ENCODE measurements around the gene MBD3L5.
A peak's percentile ranks its signal among the peaks of the same experiment; 100 is the strongest.
"Not testable (repeated sequence)": the region's sequence is repeated elsewhere in the genome, so short reads cannot be mapped to it uniquely, and the experiment has no call there.

The MBD3L5 gene

DNA sequence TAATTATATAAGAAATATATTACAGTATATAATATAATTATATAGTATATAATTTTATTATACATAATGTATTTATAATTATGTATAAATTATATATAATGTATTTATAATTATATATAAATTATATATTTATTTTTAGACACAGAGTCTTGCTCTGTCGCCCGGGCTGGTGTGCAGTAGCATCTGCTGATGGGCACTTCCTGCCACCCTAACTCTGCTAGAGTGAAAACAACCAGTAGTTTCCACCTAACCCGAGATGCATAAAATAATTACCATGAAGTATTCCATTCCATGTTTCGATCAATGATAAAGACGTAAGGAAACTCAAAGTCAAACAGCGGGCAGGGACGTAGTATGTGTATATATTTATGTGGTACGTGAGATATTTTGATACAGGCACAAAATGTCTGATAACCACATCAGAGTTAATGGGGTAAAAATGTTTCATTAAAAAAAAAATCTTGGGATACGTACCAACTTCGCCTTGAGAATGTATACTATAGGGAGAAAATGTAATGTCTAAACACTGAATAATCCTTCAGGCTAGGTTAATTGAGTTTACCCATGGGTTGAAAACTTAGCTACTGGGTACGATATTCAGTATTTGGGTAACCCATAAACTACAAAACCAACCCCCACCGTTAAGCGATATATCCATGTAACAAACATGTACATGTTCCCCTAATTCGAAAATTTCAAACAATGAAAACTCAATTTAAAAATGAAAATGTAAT is 24.4 kb downstream of the MBD3L5 start:
- DNase-seq = not testable (repeated sequence)

DNA sequence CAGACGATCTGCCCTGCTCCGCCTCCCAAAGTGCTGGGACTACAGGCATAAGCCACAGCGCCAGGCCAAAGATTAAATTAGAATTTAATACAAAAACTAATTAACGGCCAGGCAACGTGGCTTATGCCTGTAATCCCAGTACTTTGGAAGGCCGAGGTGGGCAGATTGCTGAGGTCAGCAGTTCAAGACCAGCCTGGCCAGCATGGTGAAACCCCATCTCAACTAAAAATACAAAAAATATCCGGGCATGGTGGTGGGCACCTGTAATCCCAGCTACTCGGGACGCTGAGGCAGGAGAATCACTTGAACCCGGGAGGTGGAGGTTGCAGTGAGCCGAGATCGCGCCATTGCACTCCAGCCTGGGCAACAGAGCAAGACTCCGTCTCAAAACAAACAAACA is 25.3 kb downstream of the MBD3L5 start:
- DNase-seq = not testable (repeated sequence)

DNA sequence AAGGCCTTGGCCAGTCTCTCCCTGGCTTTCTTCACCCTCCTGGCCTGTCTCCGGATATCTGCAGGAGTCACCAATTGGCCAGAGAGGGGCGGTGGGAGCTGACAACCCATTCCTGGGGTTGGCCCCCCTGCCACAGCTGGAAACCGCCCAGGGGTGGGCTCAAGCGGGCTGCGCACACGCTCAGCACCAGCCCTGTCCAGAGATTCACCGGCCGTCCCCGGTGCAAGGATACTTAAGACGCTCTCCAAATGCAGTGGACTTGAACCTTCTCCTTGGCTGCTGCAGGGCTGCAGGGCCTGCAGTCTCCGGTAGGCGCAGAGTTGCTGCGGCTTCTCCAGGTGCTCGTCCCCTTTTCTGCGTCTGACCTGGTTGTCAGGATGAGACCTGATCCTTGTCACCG is 26.0 kb downstream of the MBD3L5 start:
- not testable (repeated sequence) for DNase-seq

DNA sequence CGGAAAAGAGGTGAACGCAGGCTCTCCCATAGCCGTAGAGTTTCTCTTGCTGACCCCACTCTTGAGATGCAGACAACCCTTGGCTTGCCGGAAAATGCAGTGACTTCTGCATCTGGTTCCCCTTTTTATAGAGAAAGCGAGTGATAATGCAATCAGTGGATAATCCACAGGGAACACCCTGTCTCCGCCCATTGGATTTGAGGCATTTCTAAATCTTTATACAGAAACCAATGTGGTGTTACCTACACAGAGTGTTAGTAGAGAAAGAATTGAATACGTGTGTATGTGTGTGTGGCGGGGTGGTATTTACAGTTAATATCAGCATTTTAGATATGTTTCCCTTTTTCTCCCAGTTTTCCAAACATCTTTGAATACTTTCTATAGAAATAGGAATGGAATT is 28.2 kb downstream of the MBD3L5 start, which contains the start of gene MBD3L3:
Gene MBD3L3, minus strand, starts transcription at position 101 of the 400 bp plus-strand sequence. Its CDS starts 71 bp downstream, at position 30.
- not testable (repeated sequence) for DNase-seq

GRCh38 chr19:7059977-7060376 is 29.6 kb downstream of the MBD3L5 start:
- not testable (repeated sequence) for DNase-seq

DNA sequence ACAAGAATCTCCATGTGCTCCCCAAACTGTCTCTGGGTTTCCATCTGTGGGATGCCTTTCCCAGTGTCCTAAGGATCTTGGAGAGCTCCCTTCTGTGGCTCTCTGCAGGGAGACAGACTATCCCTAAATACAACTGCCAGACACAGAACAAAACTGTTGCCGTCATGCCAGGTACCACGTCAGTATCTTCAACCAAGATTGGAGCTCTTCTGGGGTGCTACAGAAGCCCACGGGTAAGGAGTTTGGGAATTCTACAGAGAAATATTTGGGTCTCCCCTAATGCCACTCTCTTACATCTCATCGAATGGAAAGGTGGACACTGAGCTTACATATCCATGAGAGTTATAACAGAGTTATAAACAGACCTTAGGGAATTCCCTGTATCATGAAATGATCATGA is 33.0 kb downstream of the MBD3L5 start:
- no peak for DNase-seq

GRCh38 chr19:7063764-7064418 is 33.5 kb downstream of the MBD3L5 start:
- DNase-seq = no peak

DNA sequence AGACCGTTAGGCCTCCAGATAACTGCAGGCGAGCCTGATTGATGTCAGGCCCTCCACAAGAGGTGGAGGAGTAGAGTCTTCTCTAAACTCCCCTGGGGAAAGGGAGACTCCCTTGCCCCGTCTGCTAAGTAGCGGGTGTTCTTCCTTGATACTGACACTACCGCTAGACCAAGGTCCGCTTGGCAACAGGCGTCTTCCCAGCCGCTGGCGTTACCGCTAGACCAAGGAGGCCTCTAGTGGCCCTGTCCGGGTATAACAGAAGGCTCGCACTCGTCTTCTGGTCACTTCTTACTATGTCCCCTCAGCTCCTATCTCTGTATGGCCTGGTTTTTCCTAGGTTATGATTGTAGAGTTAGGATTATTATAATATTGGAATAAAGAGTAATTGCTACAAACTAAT is 36.7 kb downstream of the MBD3L5 start:
- DNase-seq = not testable (repeated sequence)

- no peak for DNase-seq
These were observed 37.3 kb downstream of the MBD3L5 start for GRCh38 chr19:7067716-7068115.

DNA sequence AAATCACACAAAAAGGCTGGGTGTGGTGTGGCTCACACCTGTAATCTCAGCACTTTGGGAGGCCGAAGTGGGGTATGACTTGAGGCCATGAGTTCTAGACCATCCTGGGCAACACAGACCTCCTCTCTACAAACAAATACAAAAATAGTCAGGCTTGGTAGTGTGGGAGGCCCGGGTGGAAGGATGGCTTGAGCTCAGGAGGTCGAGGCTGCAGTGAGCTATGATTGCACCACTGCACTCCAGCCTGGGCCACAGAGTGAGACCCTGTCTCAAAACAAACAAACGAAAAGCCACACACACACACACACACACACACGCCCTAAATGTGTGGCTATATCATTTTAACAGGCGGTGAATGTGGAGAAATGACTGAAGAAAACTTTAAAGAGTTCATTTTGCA is 38.2 kb downstream of the MBD3L5 start:
- no peak for DNase-seq

DNA sequence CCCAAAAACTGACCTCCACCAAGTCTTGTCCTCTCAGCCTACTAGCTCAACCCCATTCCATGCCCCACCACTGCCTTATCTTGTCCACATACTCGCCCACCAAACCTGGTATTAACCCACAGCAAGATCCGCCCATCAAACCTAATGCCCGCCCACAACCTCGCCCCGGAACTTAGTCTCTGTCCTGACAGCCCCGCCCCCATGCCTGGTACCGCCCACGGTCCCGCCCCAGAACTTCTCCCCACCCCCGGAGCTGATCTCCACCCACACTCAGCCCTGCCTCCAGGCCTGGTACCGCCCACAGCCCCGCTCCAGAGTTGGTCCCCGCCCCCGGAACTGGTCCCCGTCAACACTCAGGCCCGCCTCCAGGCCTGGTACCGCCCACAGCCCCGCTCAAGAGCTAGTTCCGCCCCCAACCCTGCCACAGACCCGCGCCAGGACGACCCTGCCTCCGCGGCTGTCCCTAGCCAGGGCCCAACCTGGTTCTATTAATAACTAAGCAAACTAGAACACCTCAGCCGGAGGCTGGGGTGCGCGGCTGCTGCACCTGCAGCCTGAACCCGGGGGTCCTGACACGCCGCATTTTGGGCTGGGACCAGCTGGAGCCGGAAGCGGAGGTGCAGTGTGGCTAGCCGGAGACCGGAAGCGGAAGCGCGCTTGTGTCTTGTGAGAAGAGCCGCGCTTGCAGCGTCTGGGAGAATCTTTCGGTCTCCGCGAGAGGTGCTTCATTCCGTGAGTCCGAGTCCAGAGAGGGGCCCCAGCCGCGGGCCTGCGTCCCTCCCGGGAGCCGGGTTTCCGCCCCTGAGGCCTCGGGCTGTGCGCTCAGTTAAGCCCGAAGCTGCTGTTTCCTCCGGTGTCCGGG is 38.9 kb downstream of the MBD3L5 start, which contains the start of gene ZNF557:
Gene ZNF557, plus strand, starts transcription at position 662 of the 862 bp plus-strand sequence. CDS start 5,372 bp downstream, outside the sequence.
- peak; percentile 58 for DNase-seq

GRCh38 chr19:7069904-7070226 is 39.5 kb downstream of the MBD3L5 start:
- DNase-seq = no peak

GRCh38 chr19:7072541-7072940 is 42.2 kb downstream of the MBD3L5 start:
- no peak for DNase-seq

GRCh38 chr19:7074705-7075282 is 44.4 kb downstream of the MBD3L5 start:
- DNase-seq = no peak

DNA sequence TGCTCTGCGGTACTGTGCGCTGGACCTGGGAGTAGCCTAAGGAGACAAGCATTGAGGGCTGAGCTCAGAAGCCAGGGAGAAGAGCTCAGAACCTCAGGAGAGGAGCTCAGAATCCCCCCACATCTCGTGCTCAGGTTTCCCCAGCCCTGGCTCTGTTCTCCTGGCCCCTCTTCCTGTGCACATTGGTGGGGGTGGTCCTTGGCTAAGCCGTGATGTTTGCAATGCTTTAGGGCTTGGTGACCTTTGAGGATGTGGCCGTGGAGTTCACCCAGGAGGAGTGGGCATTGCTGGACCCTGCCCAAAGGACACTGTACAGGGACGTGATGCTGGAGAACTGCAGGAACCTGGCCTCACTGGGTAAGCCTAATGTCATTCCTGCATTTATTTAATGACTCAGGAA is 45.8 kb downstream of the MBD3L5 start:
- DNase-seq = no peak

- no peak for DNase-seq
These were observed 47.6 kb downstream of the MBD3L5 start for GRCh38 chr19:7078008-7078407.

All from NCI-H524 treated with DMSO at 0.1 percent for 48 hours (cell line).